Stomach (tissue), 9 donors: ENCODE results near the gene RAX2. TPM values are rescaled to one million over a fixed set of nuclear protein-coding genes. Genes with fewer than 3 reads are reported as not detected.

Experiments used
- DNase-seq, 2 donors: peaks; one replicate each; pipeline versions ENCODE4 v3.0.0 to v3.0.0-alpha.2; 2013 to 2019
- H3K27ac ChIP-seq, 5 donors: fragments of 200-600 bp in 4 of 5; sonication (generic) in 4 of 5; one replicate each; pipeline ENCODE4 v1.5.1; 2013 to 2019; ENCODE audit warnings: mild to moderate bottlenecking in 1 of 5, moderate library complexity in 1 of 5
- H3K27me3 ChIP-seq, 3 donors: fragments of 200-600 bp; sonication (generic); one replicate each; pipeline ENCODE4 v1.5.1; 2017 to 2019; ENCODE audit warnings: mixed run types in 1 of 3
- H3K36me3 ChIP-seq, 4 donors: fragments of 200-600 bp; sonication (generic); 1 replicate in 3 of 4; 2 replicates in 1 of 4; pipeline ENCODE4 v1.5.1; 2016 to 2019
- H3K4me1 ChIP-seq, 4 donors: fragments of 200-600 bp; sonication (generic); one replicate each; pipeline ENCODE4 v1.5.1; 2016 to 2019
- H3K4me3 ChIP-seq, 4 donors: fragments of 200-600 bp; sonication (generic) in 3 of 4; one replicate each; pipeline ENCODE4 v1.5.1; 2016 to 2019; ENCODE audit warnings: mild to moderate bottlenecking in 1 of 4
- H3K9me3 ChIP-seq, 4 donors: fragments of 200-600 bp; sonication (generic); one replicate each; pipeline ENCODE4 v1.5.1; 2016 to 2019
- EP300 ChIP-seq: sonication (generic); formaldehyde crosslinking; IDR thresholded peaks from one replicate; pipeline ENCODE4 v1.6.1; 2017; ENCODE audit warnings: antibody characterized with exemption
- POLR2A ChIP-seq, 4 donors: fragments of 450-650 bp; IDR thresholded peaks; one replicate each; pipeline ENCODE4 v1.6.1; 2016; ENCODE audit warnings: antibody characterized with exemption in 4 of 4, control low read depth in 2 of 4, mild to moderate bottlenecking in 1 of 4, moderate library complexity in 1 of 4
- POLR2AphosphoS5 ChIP-seq, 3 donors: sonication (generic); formaldehyde crosslinking; IDR thresholded peaks; one replicate each; pipeline ENCODE4 v1.6.1; 2016; ENCODE audit warnings: antibody characterized with exemption in 3 of 3
- WGBS, 5 donors: extraction: QIAGEN DNeasy Blood & Tissue Kit in 3 of 5; methylation state at CpG; one replicate each; pipeline versions ENCODE4 v1.1.5 to v1.1.7; 2013 to 2018; 5-methylcytosine and 5-hydroxymethylcytosine counted together
- intact Hi-C: fragments of 100-400 bp; cut with DNase I; formaldehyde crosslinking; loops from one replicate; pipeline ENCODE4 v1.15.1; 2023; ENCODE audit warnings: low total_unique reads
- polyA plus RNA-seq, 3 donors: library from polyadenylated mRNA; stranded (reverse); fragments of 200-250 nt; gene quantifications; one replicate each; pipeline ENCODE4 v1.2.3, GENCODE V29; 2013
- total RNA-seq, 5 donors: library from RNA; depleted of rRNA; stranded (reverse); fragments of >200 nt; gene quantifications; one replicate each; pipeline versions ENCODE4 v1.1.0 to v1.2.3, GENCODE V29; 2014 to 2016
- TF ChIP-seq, protein P1 (sequence below), 7 experiments: fragments of 450-650 bp in 4 of 7; fragments of 200-600 bp in 3 of 7; sonication (generic) in 3 of 7; IDR thresholded peaks; one replicate each; pipeline ENCODE4 v1.5.1; 2016 to 2019; ENCODE audit warnings: antibody characterized with exemption in 7 of 7, control low read depth in 2 of 7, mild to moderate bottlenecking in 1 of 7
- donor health status: healthy with polysubstance abuse.
- donor health status: Bipolar disorder and iron deficiency.
- donor health status: healthy.

Gene RAX2
- total and polyA plus RNA-seq, 8 donors: not detected

GRCh38 chr19:3738477-3739220 is 33.4 kb downstream of the RAX2 start:
- TF ChIP-seq POLR2A (IDR thresholded peaks at IDR 0.05) (no peak), POLR2AphosphoS5 (IDR thresholded peaks at IDR 0.05) (no peak), EP300 (no peak)
- TF ChIP-seq, protein P1, sequence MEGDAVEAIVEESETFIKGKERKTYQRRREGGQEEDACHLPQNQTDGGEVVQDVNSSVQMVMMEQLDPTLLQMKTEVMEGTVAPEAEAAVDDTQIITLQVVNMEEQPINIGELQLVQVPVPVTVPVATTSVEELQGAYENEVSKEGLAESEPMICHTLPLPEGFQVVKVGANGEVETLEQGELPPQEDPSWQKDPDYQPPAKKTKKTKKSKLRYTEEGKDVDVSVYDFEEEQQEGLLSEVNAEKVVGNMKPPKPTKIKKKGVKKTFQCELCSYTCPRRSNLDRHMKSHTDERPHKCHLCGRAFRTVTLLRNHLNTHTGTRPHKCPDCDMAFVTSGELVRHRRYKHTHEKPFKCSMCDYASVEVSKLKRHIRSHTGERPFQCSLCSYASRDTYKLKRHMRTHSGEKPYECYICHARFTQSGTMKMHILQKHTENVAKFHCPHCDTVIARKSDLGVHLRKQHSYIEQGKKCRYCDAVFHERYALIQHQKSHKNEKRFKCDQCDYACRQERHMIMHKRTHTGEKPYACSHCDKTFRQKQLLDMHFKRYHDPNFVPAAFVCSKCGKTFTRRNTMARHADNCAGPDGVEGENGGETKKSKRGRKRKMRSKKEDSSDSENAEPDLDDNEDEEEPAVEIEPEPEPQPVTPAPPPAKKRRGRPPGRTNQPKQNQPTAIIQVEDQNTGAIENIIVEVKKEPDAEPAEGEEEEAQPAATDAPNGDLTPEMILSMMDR (IDR thresholded peaks at IDR 0.05): no peak
- H3K9me3 ChIP-seq: no peaks in the 10 kb centered on the region
- no peaks in the 10 kb centered on the region for H3K4me1 ChIP-seq
- H3K4me3 ChIP-seq: no peak overlapping the region
- peaks cover 0 to 5% (median 0%) of the 10 kb centered on the region in 3 donors for H3K27me3 ChIP-seq
- no peak for DNase-seq
- H3K27ac ChIP-seq: no peak overlapping the region
- 85 to 93% (median 92%) methylated on average over 22 to 32 of the region's 32 CpGs for WGBS, 5 donors
- intact Hi-C loops: no loop called here
- peaks cover 1 to 97% (median 70%) of the 10 kb centered on the region in 4 donors for H3K36me3 ChIP-seq

- no peak for DNase-seq
- no peak overlapping the region for H3K4me3 ChIP-seq
- intact Hi-C loops: no loop called here
- H3K9me3 ChIP-seq: no peaks in the 10 kb centered on the region
- TF ChIP-seq POLR2AphosphoS5 (IDR thresholded peaks at IDR 0.05) (no peak), POLR2A (IDR thresholded peaks at IDR 0.05) (no peak), EP300 (no peak)
- TF ChIP-seq, protein P1 (IDR thresholded peaks at IDR 0.05): no peak
- no peak overlapping the region for H3K27ac ChIP-seq
- H3K36me3 ChIP-seq: peaks cover 4 to 96% (median 68%) of the 10 kb centered on the region in 4 donors
- no peaks in the 10 kb centered on the region for H3K4me1 ChIP-seq
- peaks cover 0 to 5% (median 0%) of the 10 kb centered on the region in 3 donors for H3K27me3 ChIP-seq
- WGBS, 5 donors: 87 to 92% (median 87%) methylated on average over 10 of the region's 10 CpGs
These were observed 34.4 kb downstream of the RAX2 start for GRCh38 chr19:3737487-3738205.

DNA sequence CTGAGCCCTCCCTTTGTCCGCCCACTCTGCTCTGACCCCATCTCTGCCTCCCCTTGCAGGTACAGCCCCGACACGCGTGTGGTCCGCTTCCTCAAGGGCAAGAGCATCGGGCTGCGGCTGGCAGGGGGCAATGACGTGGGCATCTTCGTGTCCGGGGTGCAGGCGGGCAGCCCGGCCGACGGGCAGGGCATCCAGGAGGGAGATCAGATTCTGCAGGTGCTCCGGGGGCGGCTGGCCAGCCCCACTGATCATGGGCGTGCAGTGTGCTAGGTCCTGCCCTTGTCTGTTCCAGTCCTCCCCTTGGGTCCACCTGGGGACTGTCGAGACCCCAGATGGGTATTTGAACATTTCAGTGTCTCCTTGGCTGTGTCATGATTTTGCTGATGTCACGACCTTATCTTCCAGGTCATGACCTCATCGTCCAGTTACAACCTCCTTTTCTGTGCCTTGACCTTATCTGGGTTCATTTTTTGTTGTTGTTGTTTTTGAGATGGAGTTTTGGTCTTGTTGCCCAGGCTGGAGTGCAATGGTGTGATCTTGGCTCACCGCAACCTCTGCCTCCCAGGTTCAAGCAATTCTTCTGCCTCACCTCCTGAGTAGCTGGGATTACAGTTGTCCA is 35.8 kb downstream of the RAX2 start:
- no peak for DNase-seq
- no peak for TF ChIP-seq POLR2A (IDR thresholded peaks at IDR 0.05)
- TF ChIP-seq, protein P1 (IDR thresholded peaks at IDR 0.05): no peak
- TF ChIP-seq EP300: no peak
- intact Hi-C loops: no loop called here
- Histone ChIP-seq H3K9me3 (no peaks in the 10 kb centered on the region), H3K4me3 (no peak overlapping the region), H3K36me3 (peaks cover 4 to 94% (median 66%) of the 10 kb centered on the region in 4 donors), H3K27me3 (peaks cover 0 to 5% (median 0%) of the 10 kb centered on the region in 3 donors), H3K4me1 (no peaks in the 10 kb centered on the region), H3K27ac (no peak overlapping the region)
- 86 to 89% (median 87%) methylated on average over 20 to 21 of the region's 21 CpGs for WGBS, 5 donors

- Histone ChIP-seq H3K27me3 (peaks cover 0 to 5% (median 0%) of the 10 kb centered on the region in 3 donors), H3K9me3 (no peaks in the 10 kb centered on the region), H3K4me1 (no peaks in the 10 kb centered on the region), H3K36me3 (peaks cover 4 to 89% (median 69%) of the 10 kb centered on the region in 4 donors), H3K4me3 (no peak overlapping the region), H3K27ac (no peak overlapping the region)
- DNase-seq: no peak
- 91 to 95% (median 94%) methylated on average over 8 to 14 of the region's 14 CpGs for WGBS, 5 donors
- no peak for TF ChIP-seq POLR2A (IDR thresholded peaks at IDR 0.05)
- TF ChIP-seq, protein P1 (IDR thresholded peaks at IDR 0.05): no peak
- TF ChIP-seq POLR2AphosphoS5 (IDR thresholded peaks at IDR 0.05): no peak
- TF ChIP-seq EP300: no peak
- intact Hi-C loops: no loop called here
These were observed 37.8 kb downstream of the RAX2 start for GRCh38 chr19:3734310-3734600.
